HG02610 (cell line): ENCODE measurements around the gene IL26.
"Not testable (repeated sequence)": the region's sequence is repeated elsewhere in the genome, so short reads cannot be mapped to it uniquely, and the experiment has no call there.

Source experiments
- ATAC-seq: cut with Tn5 transposase; IDR thresholded peaks from one replicate; pipeline ENCODE4 v1.9.1; 2021; ENCODE audit warnings: mild to moderate bottlenecking, moderate library complexity; ENCODE audit not compliant: unreplicated experiment

The IL26 gene

GRCh38 chr12:68240975-68241374 is 15.4 kb upstream of the IL26 start:
- ATAC-seq, result peak; percentile 97

DNA sequence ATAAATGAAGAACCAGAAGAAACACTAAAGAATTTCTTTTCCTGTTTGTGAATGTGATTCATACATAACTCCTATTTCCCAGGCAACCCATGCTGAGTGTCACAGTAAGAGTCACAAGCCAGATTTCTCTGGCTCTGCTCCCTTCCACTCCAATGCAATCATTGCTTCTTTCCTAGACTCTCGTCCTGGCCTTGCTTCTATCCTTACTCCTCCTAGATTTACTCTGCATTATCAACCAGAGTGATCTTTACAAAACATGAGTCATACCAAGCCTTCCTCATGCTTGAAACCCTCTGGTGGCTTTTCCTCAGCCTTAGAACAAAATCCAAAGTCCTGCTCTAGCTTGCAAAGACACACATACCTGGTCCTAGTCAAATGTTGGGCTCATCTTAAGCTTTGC is 14.5 kb upstream of the IL26 start:
- no peak for ATAC-seq

- no peak for ATAC-seq
Measured at GRCh38 chr12:68239309-68239982, 13.8 kb upstream of the IL26 start.

DNA sequence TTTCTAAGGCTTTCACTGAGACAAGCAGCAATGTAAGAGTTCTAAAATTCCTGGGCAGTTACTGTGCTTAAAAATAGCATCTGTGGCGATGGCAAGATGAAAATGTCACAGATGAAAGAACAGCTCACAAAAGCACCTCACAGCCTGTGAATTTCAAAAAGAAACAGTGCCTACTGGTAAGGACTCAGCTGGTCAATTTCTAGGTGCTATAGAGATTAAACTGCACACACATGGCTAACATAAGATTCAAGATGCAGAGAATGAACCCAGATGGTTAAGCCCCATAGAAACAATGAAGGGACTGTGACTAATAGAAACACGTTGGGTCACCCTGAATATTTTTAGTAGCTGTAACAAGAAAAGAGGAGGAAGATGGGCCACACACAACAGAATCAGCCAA is 12.0 kb upstream of the IL26 start:
- ATAC-seq, result no peak

DNA sequence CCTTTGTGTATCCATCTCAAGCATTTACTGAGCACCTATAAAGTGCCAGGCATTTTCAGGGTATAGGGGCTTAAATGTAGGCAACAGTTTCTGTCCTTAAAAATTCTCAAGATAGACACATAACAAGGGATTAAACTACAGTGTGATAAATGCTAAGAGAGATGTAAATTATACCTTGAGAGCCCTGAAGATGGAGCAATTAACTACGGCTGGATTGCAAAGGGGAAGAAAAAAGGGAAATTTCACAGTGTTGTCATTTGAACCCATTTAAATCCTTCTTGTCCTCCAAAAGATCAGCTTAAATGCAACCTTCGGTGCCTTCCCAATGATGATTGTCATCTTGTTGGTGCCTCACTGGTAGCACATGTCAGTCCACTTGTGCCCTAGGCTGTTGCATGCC is 11.5 kb upstream of the IL26 start:
- no peak for ATAC-seq

- ATAC-seq, result peak; percentile 72
Measured at GRCh38 chr12:68236421-68237059, 10.9 kb upstream of the IL26 start.

DNA sequence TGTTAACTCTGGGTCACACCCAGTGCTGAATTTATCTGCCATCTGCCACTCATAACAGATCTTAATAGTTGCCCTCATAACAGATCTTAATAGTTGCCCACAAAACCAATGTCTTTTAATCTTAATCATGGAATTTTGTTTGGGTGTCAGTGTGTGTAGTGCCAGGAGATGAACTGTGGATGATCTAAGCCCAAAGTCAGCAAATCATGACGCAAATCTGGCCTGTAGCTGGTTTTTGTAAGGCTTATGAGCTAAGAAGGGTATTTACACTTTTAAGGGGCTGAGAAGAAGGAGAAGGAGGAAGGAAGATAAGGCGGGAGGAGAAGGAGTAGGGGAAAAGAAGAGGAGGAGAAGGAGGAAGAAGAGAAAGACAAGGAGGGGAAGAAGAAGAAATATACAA is 10.0 kb upstream of the IL26 start:
- ATAC-seq, result no peak

GRCh38 chr12:68234140-68234539 is 8.5 kb upstream of the IL26 start:
- ATAC-seq, result no peak

GRCh38 chr12:68233498-68233897 is 7.9 kb upstream of the IL26 start:
- no peak for ATAC-seq

DNA sequence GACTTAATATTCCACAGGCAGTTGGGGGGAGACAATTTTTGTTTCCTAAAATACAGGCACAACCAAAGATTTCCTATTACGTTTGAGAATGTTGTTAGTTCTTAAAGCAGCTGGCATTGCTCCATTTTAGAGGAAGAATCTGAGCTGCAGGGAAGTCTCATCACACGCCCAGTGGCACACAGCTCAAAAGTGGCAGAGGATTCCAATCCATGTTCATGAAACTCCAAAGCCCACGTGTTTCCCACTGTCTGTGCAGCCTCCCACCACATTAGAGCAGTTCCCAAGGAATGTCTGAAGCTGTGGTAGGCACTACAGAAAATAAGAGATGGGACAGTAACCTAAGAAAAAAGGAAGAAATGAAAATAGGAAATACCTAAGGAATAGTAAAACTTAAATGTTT is 6.1 kb upstream of the IL26 start:
- ATAC-seq, result no peak

DNA sequence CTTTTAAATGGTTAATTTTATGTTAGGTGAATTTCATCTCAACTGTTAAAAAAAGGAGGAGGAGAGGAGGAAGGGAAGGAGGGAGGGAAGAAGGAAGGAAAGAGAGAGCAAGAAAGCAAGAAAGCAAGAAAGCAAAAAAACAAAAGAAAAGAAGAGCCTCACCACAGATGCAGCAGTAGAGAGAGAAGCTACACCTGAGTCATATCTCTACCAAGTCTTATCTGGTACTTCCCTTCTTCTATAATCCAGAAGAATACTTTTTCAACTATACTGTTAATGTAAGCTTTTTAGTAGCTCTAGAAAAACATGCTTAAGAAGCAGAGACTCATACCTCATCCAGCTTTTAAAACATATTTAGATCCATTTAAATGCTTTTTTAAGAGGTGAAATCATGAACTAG is 5.6 kb upstream of the IL26 start:
- ATAC-seq, result no peak

GRCh38 chr12:68229956-68230355 is 4.3 kb upstream of the IL26 start:
- ATAC-seq, result no peak

DNA sequence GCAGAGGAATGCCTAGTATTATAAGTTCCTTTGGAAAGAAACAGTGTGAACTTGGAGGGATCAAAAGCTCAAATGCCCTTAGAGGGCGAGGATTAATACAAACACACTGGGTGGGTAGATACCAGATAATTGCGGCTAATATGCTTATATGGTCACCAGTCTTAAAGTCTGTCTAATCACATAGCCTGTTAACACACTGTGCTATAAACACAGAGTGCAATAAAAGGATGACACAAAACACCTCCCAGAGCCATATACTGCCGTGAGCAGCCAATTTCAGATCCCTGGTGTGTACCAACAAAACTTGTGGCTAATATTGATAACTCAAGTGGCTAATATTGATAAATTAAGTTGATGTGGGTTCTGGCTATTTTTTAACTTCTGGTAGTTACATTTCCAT is 1.7 kb upstream of the IL26 start:
- ATAC-seq, result no peak

DNA sequence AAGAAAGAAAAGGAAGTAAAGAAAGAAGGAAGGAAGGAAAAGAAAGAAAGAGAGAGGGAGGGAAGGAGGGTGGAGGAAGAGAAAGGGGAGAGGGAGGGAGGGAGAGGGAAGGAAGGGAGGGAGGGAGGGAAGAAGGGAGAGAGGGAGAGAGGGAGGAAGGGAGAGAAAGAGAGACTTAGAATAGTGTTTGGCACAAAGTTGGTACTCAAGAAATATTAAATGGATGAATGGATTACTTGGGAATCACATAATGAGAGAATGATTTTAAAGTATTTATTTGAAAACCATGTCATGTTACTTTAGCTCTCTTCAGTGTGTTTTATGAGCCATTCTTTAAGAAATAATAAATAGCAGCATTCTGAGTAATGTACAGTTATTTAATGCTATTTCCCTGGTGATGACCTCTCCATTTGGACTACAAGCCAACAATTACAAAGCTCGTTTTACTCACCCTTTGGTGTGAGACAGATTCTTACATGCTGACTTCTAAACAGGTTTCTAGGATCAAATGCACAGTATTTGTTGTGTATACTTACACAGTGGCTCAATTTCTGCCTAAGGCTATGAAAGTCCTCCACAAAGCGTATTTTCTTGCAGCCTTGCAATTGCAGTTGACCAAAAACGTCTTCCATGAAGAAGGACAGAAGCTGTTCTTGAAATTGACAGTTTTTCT is 861 bp downstream of the IL26 start:
- no peak for ATAC-seq

DNA sequence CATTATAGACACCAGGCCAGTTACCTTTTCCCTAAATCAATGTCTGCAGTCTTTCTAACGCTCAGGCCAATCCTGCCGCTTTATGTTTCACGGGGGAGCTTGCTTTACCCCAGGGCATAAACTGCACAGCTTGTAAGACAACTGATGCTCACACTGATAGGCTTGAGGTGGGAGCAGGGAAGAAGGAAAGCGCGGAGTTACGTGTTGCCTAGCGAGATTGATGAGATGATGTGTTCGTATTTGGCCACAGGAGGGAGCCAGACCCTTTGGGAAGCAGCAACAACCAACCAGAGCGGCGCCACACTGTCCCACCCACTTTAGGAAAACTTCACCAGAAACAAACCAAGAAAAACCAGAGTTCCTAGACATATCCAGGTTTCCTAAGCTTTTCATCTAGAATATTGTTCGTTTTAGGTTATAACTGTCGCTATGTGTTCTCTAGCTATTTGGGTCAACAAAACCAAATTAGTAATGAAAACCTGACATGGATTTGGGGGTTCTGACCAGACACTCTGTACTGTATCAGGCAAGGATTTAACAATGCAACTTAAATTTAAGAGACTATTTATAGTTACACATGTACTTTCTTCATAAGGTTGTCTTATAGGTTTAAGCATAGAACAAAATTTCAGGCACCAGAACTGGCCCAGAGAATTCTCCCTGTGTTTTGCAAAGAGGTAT is 2.4 kb downstream of the IL26 start:
- ATAC-seq, result peak; percentile 86

- no peak for ATAC-seq
Measured at GRCh38 chr12:68222326-68222725, 3.3 kb downstream of the IL26 start.

DNA sequence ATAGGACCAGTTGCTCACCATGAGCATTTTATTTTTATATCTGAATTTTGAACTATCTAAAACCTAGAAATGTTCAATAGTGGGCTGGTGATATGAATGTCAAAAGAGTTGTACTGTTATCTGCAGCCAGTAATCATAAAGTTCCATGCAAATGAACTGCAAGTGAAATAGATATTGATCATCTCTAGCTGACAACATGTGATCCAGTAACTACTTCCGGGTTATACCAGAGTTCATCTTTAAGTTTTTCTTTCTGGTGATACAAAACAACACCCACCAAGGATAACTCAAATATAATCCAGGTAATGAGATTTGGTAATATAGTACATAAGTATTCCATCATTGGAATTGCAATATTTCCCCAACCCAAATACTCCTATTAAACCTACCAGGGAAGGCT is 4.1 kb downstream of the IL26 start:
- no peak for ATAC-seq

GRCh38 chr12:68210875-68211274 is 14.7 kb downstream of the IL26 start:
- ATAC-seq, result no peak

DNA sequence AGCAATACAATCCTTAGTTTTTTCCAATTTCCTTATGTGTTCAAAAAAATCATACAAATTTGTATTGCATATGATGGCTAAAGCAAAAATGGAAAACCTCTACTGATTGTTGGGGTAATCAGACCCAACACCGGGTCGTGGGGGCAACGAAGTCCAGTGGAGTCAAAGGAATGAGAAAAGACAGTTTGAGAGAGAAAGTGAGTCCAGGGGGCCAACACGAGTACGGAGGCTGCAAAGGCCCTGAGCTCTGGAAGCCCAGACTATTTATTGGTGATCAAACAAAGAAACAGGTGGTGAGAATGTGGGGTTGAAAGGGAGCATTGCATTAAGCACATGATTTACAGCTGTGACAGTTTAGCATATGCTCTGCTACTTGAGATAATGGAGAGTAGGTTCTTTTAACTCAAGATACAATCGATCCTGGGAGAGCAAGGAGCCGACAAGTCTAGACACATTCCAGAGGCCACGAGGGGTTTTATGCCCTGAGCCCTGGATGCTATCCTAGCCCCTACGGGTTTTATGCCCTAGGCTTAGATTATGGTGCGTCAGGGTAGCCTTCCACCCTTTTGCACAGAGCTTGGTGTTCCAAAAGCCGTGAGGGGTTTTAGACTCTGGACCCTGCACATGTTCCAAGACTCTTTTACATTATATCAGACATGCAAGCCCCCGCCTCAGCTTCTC is 16.4 kb downstream of the IL26 start:
- ATAC-seq, result not testable (repeated sequence)

GRCh38 chr12:68207276-68207675 is 18.3 kb downstream of the IL26 start:
- no peak for ATAC-seq

GRCh38 chr12:68206446-68206845 is 19.2 kb downstream of the IL26 start:
- ATAC-seq, result no peak
